Measurements from ENCODE around the gene C16orf78.

Gene C16orf78, protein sequence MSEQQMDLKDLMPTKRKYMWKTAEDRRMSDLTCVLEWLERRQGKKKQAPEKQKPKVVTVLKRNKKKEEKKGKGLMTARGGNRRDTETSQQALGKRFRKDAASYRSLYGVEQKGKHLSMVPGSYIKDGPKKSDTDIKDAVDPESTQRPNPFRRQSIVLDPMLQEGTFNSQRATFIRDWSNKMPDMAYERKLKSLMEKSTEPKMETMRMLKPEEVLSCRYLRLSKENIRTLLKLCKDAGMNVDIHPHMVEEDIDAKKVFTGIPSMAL

DNA sequence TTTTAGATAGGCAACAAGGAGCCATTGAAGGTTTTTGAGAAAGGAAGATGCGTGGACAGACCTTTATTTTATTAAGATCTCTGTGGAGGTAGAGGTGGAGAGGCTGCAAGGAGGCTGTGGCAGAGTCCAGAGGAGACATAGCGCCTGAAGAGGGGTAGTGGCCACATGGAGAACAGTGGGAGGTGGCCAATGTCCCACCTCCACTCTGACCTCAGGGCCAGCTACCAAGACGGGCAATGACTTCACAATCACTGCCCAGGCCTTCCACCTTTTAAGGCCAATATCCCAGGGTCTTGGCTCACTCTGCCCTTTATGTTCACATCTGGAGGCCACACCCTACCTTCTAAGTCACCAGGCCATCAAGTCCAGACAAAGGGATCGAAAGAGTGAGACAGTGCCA is at the start of gene C16orf78:
Gene C16orf78 (plus strand): TSS at position 301 of the 400 bp plus-strand sequence. CDS start 136 bp downstream, outside the sequence.
- DNase-seq (ENCODE audit: low read depth, low spot score): no peak

DNA sequence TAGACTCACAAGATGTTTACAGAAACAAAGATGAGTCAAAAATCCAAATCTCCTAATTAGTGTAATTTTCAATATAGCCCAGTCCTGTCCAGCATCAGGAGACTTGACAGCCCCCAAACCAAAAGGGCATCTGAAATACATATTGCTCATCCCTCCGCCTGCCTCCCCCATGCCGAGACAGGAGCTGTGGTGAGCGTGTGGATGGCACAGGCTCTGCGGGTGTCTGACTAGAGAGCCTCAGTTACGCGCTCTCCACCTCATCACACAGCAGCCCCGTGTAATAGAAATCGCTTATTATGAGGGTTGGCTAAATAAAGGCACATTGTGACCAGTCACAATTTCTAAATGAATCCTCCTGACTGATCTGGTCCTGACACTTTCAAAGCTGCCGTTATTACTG is 48.9 kb upstream of the C16orf78 start:
- no peak for DNase-seq (ENCODE audit: low read depth, low spot score)

More for the DNA sequence above, at the start of gene C16orf78:
- H3K27ac ChIP-seq: no peak within 1 kb of the TSS

DNA sequence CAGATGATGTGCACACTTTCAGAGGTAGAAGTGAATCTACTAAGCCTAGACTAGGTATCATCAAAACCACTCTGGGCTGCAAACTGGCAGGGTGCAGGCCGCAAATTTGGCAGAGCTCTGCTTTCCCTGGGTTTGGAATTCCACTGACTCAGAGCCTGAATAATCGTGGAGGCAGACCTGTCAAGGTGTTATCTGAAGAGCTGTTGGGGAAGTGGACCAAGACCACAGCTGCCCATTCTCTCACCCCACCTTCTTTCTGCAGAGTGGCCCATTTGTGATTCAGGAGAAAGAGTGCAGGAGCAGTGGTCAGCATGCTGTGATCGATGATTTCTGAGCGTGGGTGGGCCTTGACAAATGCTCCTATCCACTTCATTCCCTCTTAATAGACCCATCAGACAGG is 46.1 kb upstream of the C16orf78 start:
- H3K27ac ChIP-seq: no peak overlapping the region
- DNase-seq (ENCODE audit: low read depth, low spot score): no peak

More for the DNA sequence above, 48.9 kb upstream of the C16orf78 start:
- H3K27ac ChIP-seq: no peak overlapping the region

DNA sequence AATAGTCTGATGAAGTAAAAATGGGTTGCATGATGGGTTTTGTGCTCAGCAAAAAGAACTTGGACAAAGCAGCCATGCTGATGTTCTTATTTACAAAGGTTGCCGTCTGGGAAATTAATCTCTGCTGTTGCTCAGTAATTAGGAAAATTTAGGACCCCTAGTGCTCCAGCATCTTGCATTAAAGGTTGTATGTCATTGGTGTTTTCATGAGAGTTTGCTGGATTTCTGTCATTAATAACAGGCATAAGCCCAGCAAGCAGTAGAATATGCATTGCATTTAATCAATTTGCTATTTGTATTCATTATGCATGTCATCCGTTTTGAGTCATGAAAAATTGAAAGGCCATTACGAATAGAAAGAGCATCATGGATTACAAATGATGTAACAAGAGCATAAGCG is 45.3 kb upstream of the C16orf78 start:
- H3K27ac ChIP-seq: no peak overlapping the region
- DNase-seq (ENCODE audit: low read depth, low spot score): no peak

DNA sequence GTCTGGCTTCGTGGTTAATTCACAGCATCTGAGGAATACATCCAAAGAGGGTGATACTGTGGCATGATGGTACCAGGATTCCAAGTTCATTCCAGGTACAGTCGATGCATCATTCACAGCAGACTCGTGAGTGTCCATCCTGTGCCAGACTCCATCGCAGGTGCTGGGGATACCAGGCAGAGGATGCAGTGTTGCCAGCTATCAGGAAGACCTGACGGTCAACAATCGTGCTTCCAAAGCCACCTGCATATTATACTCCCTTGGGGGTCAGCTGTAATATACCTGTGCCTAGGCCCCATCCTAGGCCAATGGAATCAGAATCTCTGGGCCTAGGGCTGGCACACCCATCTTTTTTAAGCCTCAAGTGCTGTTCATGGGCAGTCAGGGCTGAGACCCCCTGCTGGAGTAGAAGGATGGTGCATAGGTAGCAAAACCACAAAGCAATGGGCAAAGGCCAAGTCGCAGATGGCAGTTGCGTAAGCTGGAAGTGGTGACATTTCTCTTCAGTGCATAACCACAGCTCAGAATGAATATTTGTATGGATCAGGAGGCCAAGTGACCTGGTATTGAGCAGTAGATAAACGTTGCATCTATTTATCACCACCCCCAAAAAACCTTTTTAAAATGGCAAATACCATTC is 42.9 kb upstream of the C16orf78 start:
- no peak for DNase-seq (ENCODE audit: low read depth, low spot score)
- no peak overlapping the region for H3K27ac ChIP-seq

DNA sequence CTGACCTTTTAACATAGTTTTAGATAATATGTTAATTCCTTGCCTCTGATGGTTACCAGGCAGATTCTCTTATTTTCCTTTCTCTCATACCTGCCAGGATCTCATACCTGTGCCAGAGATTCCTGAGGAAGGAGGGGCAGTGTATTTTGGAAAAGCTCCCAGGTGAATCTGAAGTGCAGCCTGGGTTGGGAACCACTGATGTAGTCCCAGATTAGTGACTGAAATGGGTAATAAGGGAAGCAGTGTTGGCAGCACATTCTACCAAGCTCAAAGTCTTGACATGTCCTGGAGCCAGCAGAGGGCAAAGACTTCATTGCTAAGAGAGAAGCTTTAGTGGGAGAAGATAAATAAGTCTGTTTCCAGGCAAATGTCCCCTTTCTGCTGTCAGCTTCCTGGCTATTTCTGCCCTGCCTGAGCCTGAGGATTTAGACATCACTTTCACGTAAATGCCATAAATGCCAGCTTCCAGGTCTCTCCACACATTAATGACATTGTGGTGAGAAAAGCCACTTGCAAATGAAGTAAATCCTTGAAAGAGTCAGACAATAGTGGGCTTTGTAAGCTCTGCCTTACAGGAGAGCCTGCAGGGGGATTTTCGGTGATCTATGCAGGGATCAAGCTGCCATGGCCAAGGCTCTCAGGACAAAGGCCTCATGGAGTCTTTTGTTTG is 40.9 kb upstream of the C16orf78 start:
- H3K27ac ChIP-seq: no peak overlapping the region
- no peak for DNase-seq (ENCODE audit: low read depth, low spot score)

DNA sequence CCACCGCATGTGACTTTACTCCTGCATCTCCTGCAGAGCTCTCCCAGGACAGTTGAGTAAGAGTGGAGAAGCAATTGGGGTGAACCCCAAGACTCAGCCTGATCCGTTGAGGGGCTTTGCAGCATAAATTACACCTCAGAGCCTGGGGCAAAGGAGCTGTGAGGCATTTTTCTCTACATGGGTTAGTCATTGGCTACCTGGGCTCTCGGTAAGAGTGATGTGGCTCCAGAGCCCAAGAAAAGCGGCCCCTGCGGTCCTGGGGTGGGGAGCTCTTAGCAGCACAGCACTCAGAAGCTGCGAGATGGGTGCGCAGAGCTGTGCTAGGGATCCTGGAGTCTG is 40.4 kb upstream of the C16orf78 start:
- no peak for DNase-seq (ENCODE audit: low read depth, low spot score)

DNA sequence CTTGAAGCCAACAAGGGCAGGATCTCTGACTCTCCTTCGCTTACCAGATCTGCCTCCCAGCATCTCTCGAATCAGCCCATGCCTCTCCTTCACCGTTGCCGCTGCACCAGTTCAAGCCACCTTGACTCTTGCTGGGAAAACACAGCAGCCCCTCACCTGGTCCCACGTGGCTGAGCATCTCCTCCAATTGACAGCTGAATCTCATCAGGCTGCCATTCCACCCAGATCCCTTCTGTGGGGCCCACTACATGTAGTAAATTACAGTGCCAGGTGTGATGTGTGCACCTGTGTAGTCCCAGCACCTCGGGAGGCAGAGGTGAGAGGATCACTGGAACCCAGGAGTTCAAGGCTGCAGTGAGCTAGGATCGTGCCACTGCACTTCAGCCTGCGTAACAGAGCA is 37.8 kb upstream of the C16orf78 start:
- DNase-seq (ENCODE audit: low read depth, low spot score): no peak
- no peak overlapping the region for H3K27ac ChIP-seq

More for the DNA sequence above, 40.4 kb upstream of the C16orf78 start:
- no peak overlapping the region for H3K27ac ChIP-seq

DNA sequence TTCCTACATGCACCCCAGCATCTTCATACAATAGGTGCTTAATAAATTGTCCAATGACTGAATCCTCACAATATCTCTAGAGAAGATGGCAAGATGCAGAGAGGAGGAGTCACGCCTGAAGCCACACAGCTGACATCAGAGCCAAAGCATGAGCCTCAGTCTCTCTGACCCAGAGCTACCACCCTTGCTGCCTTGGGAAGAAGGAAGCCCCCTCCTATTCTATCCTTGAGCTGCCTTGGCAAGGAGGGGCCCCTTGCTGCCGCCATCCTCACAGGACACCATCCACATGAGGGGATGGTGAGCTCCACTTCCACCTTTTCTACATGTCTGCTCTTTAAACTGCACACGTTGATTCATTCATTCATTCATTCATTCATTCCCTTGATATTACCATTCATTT is 37.0 kb upstream of the C16orf78 start:
- no peak for DNase-seq (ENCODE audit: low read depth, low spot score)

DNA sequence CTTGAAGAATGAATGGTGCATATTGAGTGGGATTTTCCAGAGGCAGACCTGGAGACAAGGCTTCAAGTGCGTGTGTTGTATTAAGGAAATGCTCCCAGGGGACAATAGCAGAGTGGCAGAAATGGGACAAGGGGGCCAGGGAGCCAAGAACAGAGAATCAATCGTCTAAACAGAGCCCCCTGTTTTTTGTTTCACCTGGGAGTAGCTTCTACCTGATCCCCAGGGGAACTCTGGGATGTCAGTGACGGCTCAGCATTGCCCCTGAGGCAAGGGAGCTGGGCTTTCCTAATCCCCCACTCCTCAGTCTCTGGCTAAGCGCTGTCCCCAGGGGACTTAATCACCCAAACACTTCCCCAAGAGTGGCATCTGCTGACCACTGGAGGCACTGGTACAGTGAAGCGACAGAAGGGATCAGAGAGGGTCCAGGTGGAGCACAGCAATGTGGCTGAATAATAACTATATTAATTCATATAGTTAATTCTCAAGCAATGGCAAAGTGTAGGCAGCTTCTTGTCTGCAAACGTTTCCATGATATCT is 35.7 kb upstream of the C16orf78 start:
- H3K27ac ChIP-seq: no peak overlapping the region
- DNase-seq (ENCODE audit: low read depth, low spot score): no peak

More for the DNA sequence above, 37.0 kb upstream of the C16orf78 start:
- H3K27ac ChIP-seq: no peak overlapping the region

DNA sequence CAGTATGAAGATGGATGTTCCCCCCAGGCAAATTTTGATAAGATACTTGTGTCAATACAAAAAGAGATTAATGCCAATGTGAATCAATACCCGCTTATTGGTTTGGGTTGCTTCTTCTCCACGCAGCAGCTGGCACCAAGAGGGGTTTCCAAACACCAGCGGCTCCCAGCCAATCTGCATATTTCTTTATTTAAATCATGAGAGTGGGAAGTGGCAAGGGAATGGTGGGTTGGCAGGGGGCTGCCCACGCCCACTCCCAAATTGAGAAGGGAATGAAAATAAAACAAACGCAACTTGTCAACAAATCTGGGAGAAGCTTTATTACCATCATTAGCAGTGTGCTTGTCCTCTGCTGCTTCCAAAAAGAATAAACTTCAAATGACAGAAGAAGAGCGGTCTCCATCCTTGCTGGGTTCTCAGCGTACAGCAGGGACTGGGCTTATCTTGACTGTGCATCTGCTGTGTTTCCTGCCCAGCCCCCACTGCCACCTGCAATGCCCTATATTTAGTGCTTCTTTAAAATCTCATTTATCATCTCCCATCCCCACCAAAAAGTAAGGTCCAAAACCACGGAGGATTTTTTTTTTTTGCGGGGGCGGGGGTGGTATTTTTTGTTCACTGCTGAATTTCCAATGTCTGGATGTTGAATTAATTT is 34.9 kb upstream of the C16orf78 start:
- DNase-seq (ENCODE audit: low read depth, low spot score): no peak
- no peak overlapping the region for H3K27ac ChIP-seq

DNA sequence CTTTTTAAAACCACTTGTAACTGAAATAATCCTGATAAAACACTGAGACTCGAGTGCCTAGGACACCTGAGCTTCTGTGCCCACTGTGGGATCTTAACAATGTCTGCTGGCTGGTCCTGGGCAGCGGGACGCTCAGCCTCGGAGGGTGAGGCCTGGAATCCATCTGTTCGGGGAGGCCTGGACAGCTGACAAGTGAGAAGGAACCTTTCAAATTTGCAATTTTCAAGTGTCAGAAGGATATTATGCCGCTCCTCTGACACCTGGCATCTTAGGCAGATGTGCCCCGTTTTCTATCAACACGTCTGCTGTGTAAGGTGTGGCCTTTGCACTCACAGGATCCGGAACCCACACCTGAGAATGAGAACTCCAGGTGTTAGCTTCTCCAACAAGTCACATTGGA is 33.1 kb upstream of the C16orf78 start:
- H3K27ac ChIP-seq: no peak overlapping the region
- no peak for DNase-seq (ENCODE audit: low read depth, low spot score)

DNA sequence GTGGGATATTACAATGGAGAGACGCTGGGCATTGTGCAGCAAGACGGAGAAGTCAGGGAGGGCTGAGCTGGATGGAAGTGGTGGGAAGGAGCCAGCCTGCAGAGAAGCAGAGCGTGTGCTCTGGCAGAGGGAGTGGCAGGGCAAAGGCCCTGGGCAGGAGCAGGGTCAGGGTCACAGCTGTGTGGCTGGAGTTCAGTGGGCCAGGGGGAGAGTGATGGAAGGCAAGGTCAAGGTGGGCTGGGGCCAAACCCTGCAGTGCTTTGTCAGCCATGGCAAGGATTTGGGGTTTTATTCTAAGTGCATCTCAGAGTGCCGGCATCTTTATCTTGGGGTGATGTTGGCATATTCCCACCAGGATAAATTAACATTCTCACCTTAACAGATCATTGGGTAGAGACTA is 31.9 kb upstream of the C16orf78 start:
- DNase-seq (ENCODE audit: low read depth, low spot score): no peak
- H3K27ac ChIP-seq: no peak overlapping the region

DNA sequence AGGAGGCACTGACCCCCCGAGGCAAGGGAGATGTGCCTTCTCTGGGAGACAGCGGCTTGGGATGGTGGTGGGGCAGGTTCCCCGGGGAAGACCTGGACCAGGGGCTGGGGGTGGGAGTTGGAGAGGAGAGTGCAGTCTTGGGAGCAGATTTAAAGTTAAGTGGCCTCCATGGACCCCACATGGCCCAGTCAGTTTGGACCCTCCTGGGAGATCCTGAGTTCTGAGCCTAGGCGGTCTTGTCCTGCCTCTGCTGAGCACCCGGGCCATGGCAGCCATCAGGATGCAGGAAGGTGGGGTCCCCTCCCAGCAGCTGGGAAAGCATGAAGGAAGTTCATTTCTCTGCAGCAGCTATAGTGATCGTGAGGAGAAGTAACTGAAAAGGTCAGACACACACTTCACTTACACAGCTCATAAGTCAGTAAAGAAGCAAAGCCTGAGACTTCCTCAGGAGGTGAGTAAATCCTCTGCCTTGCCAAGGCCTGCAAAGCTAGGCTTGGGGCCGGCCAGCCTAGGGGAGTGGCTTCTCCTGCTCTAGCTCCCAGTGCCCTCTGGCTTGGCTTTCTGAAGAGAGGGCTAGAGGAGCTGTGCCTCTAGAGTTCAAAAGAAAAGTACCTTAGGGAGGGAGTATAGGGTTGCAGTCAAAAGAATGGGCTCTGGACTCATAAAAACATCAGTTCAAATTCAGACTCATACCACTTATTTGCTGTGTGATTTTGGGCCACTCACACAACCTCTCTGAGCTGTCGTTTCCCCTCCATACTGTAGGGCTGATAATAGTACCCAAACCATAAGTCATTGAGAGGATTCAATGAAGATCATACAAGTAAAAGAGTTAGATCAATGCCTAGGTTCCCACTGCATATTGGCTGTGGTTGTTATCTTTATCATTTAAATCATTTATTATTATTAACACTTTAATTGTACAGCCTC is 31.0 kb upstream of the C16orf78 start:
- no peak overlapping the region for H3K27ac ChIP-seq
- no peak for DNase-seq (ENCODE audit: low read depth, low spot score)

DNA sequence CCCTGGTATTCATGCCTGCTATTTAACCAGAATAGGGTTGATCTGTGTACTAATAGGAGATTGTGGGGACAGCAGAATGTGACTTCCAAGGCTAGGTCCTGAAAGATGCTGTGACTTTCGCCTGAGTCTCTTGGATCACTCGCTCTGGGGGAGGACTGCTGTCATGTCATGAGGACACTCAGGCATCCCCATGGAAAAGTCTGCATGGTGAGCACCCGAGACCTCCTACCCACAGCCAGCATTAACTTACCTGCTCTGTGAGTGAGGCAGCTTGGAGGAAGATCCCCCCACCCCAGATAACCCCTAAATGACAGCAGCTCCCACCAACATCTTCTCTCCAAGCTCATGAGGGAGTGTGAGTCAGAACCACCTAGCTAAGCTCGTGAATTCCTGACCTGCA is 30.3 kb upstream of the C16orf78 start:
- H3K27ac ChIP-seq: no peak overlapping the region
- DNase-seq (ENCODE audit: low read depth, low spot score): no peak

DNA sequence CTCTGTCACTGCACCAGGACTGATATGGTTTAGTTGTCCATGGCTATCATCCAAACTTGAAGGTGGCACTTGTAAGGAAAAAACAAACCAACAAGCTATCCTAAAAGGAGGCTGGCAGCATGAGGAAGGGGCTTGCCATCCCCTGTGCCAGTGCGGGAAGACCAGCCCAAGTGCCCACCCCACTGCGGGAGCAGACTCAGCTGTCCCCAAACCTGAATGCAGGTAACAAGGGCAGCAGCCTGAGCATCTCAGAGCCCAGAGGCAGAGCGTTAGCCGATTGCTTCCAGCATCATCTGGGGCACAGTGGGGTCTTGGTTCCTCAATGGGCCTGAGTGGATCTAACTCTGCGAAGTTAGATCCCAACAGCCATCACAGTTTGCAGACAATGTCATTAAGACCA is 29.2 kb upstream of the C16orf78 start:
- no peak for DNase-seq (ENCODE audit: low read depth, low spot score)

DNA sequence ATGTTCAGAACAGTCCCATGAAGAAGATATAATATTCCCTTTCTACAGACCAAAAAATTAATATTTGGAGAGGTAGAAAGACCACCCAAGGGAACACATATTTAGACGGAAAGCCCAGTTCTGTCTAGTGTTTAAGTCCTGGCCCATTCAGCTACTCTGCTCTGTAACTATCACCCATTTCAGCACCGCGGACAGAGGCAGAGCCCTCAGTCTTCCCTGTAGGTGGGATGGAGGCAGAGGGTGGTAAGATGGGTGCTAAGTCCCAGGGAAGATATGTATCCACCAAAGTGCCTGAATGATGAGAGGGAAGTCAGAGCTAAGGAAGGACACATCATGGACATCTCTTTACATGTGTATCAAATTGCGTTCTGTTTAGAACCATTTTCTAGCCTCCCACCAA is 27.8 kb upstream of the C16orf78 start:
- DNase-seq (ENCODE audit: low read depth, low spot score): no peak
- no peak overlapping the region for H3K27ac ChIP-seq

More for the DNA sequence above, 29.2 kb upstream of the C16orf78 start:
- no peak overlapping the region for H3K27ac ChIP-seq

DNA sequence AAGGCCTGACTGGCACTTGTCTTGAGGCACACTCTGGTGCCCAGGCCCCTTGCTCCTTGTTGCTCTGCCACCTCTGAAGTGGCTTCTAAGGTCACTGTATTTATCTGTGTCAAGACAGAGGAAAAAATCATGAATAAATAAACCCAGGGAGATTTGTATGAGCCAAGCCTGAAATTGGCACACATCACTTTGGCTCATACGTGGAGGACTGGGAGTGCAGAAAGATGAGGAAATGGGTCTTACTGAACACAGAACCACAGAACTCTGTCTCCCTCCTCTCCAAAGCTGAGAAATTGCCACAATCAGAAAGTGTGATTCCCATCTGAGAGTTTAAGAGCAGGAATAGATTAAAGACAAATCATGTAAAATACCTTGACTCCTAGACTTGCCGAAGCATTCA is 27.1 kb upstream of the C16orf78 start:
- no peak overlapping the region for H3K27ac ChIP-seq
- no peak for DNase-seq (ENCODE audit: low read depth, low spot score)

DNA sequence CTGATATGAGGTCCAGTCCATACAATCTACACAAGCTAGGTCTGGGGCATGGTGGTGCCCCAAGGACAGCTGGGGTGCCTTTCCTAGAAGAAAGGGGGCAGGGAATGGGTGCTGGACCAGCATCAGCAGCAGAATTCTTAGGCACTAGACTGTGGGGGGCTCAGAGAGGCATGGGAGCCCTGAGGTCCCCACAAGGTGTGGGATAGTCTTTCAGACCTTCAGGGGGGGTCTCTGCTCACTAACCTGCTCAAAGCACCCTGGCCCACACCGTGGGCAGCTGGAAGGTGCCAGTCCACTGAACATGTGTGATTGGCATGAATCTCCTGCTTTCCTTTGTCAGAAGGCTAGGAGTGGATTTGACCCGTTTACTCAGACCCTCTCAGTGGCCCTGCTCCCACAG is 26.1 kb upstream of the C16orf78 start:
- no peak for DNase-seq (ENCODE audit: low read depth, low spot score)

More for the DNA sequence above, 26.1 kb upstream of the C16orf78 start:
- H3K27ac ChIP-seq: no peak overlapping the region

Measured in epithelial cell of prostate (primary cell).